Mucosa of descending colon (tissue), 3 donors: ENCODE data around the gene POFUT1. TPM values are rescaled to one million over a fixed set of nuclear protein-coding genes. Genes with fewer than 3 reads are reported as not detected.

Experiments
- ATAC-seq: fragments of 200-7000 bp; cut with Tn5 transposase; one replicate; pipeline ENCODE4 v1.9.1; 2020; ENCODE audit warnings: mild to moderate bottlenecking, moderate library complexity
- DNase-seq, 3 donors: peaks; one replicate each; pipeline ENCODE4 v3.0.0-alpha.2; 2020
- H3K36me3 ChIP-seq: fragments of 200-600 bp; one replicate; pipeline ENCODE4 v1.8.0; 2021; ENCODE audit warnings: low read depth, mild to moderate bottlenecking
- H3K4me1 ChIP-seq: fragments of 200-600 bp; one replicate; pipeline ENCODE4 v1.8.0; 2021; ENCODE audit warnings: low read depth, mild to moderate bottlenecking
- H3K4me3 ChIP-seq: fragments of 200-600 bp; one replicate; pipeline ENCODE4 v1.8.0; 2021; ENCODE audit warnings: mild to moderate bottlenecking
- H3K9me3 ChIP-seq: fragments of 200-600 bp; one replicate; pipeline ENCODE4 v1.8.0; 2021; ENCODE audit warnings: mild to moderate bottlenecking
- intact Hi-C, 2 donors: fragments of 100-400 bp; cut with DNase I in 1 of 2; cut with micrococcal nuclease in 1 of 2; formaldehyde crosslinking; loops; one replicate each; pipeline versions ENCODE4 v1.11.0 to v1.11.1; 2022; cut with DNase I, micrococcal nuclease
- total RNA-seq, 3 donors: library from RNA; stranded (reverse); fragmentation: NEBNext Ultra II Directional in 2 of 3; extraction: Animal tissue kit (Norgen Biotek cat#: 25700) in 2 of 3; gene quantifications; one replicate each; pipeline versions ENCODE4 v1.2.1 to v1.2.4, GENCODE V29; 2021 to 2023
- TF ChIP-seq, protein P1 (sequence below): fragments of 200-600 bp; IDR thresholded peaks from one replicate; pipeline ENCODE4 v1.8.0; 2022; ENCODE audit warnings: antibody characterized with exemption, mild to moderate bottlenecking
- donor health status: DM: no; HTN: no; CAD: no; lungs with moderate emphysema.
- donor health status: DM: no; HTN: no; CAD: no.
- donor health status: DM: no; HTN: yes; CAD: no.

The POFUT1 gene
- total RNA-seq, 3 donors from 2014 or later: 35.5 to 48.5 (median 44.8) TPM

DNA sequence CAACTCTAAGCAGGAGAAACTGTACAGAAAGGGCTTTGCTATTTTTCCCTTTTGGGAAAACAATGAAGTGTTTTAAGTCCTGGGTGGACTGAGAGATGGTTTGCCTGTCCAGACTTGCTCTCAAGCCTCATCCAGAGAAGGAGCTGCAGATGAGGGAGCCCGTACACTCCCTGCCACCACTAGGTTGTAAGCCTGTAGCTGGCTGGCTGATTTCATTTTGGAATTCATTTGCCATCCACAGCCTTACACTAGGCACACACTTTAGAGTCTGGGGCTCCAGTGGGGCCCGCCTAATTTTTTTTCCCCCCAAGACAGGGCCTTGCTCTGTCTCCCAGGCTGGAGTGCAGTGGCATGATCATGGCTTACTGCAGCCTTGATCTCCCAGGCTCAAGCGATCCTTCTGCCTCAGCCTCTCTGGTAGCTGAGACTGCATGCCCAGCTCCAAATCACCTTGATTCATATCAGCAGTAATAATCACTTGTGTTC, 28.4 kb downstream of the POFUT1 start:
- no peak for DNase-seq
- intact Hi-C loops: no loop called here
- Histone ChIP-seq H3K4me3 (no peak overlapping the region), H3K9me3 (no peaks in the 10 kb centered on the region), H3K4me1 (peaks cover 19% of the 10 kb centered on the region), H3K36me3 (no peaks in the 10 kb centered on the region)
- peak; percentile 32 for ATAC-seq
- TF ChIP-seq, protein P1, sequence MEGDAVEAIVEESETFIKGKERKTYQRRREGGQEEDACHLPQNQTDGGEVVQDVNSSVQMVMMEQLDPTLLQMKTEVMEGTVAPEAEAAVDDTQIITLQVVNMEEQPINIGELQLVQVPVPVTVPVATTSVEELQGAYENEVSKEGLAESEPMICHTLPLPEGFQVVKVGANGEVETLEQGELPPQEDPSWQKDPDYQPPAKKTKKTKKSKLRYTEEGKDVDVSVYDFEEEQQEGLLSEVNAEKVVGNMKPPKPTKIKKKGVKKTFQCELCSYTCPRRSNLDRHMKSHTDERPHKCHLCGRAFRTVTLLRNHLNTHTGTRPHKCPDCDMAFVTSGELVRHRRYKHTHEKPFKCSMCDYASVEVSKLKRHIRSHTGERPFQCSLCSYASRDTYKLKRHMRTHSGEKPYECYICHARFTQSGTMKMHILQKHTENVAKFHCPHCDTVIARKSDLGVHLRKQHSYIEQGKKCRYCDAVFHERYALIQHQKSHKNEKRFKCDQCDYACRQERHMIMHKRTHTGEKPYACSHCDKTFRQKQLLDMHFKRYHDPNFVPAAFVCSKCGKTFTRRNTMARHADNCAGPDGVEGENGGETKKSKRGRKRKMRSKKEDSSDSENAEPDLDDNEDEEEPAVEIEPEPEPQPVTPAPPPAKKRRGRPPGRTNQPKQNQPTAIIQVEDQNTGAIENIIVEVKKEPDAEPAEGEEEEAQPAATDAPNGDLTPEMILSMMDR: no peak

DNA sequence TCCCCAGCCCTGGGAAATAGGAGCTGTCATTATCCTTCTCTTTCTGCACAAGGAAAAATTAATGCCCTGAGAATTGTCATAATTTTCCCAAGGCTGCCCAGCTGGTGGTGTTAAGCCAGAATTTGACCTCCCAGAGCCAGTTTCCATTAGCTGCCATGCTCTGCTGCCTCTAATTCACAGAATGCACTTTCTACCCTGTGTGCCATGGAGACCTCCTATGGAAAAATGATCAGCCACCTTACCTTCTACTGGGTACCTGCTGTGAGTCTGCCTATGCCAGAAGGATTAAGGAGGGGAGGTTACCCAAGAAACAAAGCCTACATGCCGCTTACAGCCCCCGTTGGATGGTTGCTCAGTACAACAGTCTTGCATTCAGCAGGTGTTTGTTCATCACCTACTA, 29.1 kb downstream of the POFUT1 start:
- intact Hi-C loops: no loop called here
- no peak for ATAC-seq
- H3K9me3 ChIP-seq: no peaks in the 10 kb centered on the region
- DNase-seq: no peak
- TF ChIP-seq, protein P1: no peak
- H3K36me3 ChIP-seq: no peaks in the 10 kb centered on the region
- H3K4me3 ChIP-seq: no peak overlapping the region
- H3K4me1 ChIP-seq: peaks cover 19% of the 10 kb centered on the region

DNA sequence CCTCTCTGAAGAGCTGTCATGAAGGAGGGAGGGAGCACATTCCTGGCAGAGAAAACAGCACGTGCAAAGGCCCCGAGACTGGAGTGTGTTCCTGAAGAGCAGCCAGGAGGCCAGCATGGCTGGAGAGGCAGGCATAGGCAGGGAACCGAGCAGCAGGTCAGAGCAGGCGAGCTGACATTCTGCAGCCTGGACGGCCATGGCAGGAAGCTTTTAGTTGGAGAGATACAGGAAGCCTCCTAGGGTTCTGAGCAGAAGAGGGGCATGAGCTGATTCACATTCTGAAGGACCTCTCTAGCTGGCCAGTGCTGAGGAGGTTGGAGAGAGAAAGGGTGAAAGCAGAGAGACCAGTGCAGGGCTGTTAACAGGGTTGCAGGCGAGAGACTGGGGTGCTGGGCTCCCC, 29.7 kb downstream of the POFUT1 start:
- ATAC-seq: no peak
- Histone ChIP-seq H3K4me1 (peaks cover 19% of the 10 kb centered on the region), H3K9me3 (no peaks in the 10 kb centered on the region), H3K4me3 (no peak overlapping the region), H3K36me3 (no peaks in the 10 kb centered on the region)
- TF ChIP-seq, protein P1: no peak
- intact Hi-C loops: no loop called here
- DNase-seq: no peak

DNA sequence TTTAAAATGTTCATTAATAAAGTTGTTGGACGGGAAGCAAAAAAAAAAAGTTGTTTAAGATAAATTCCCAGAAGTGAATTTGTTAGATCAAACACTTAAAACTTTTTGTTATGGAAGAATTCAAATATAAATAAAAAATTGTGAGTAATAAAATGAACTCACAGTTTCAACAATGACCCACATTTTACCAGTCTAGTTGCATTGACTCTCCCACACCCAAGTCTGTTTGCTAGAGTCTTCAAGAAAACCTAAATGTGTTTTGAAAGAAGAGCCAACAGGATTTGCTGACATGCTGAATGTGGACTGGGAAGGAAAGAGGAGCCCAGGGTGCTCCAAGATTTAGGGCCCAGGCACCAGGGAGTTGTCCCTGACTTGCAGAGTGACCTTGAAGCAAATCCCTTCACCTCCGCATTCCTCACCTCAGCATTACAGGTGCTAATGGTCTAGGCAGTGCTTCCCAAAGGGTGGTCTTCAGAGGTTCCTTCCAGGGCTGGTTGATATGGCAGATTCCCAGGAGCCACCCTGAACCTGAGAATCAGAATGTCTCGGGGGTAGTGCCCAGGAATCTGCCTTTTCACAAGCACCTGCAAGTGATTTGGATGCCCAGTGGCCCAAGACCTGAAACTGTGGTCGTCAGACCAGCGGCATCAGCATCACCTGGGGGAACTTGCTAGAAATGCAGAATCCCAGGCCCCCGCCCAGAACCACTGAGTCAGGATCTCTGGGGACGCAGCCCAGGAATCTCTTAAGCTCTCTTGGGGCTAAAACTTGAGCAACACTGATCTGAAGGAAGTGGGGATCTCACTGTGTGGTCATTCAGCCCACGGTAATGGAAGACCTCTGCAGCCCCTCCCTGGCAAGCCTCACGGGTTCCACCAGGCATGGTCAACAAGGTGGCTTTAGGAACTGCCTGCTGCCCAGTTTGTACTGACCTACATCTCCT, 31.1 kb downstream of the POFUT1 start:
- intact Hi-C loops: no loop called here
- ATAC-seq (no peak), DNase-seq (no peak)
- Histone ChIP-seq H3K9me3 (no peaks in the 10 kb centered on the region), H3K4me1 (peaks cover 19% of the 10 kb centered on the region), H3K4me3 (no peak overlapping the region), H3K36me3 (no peaks in the 10 kb centered on the region)
- TF ChIP-seq, protein P1: no peak

DNA sequence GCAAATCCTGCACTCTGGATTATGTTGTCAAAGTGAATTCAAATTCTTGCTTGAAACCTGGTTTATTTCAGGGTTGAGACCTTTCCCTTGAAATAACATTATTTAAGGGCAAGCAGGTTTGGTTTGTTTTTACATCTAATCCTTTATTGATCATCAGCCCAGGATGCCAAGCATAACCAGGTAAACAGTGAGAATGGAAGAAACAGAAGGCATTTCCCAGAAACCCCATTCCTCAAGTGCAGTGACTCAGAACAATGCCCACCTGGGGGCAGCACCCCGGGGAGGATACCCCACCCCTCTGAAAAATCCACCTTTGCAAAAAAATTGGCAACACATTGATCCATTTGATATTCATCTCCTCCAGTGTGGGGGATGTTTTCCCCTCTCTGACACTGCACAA, 32.5 kb downstream of the POFUT1 start:
- ATAC-seq (no peak), DNase-seq (no peak)
- TF ChIP-seq, protein P1: no peak
- Histone ChIP-seq H3K9me3 (no peaks in the 10 kb centered on the region), H3K4me3 (no peak overlapping the region), H3K36me3 (no peaks in the 10 kb centered on the region), H3K4me1 (peaks cover 19% of the 10 kb centered on the region)
- intact Hi-C loops: no loop called here
